ENCODE results near the gene GTF2A1L. TPM values are rescaled to one million over a fixed set of nuclear protein-coding genes. Genes with fewer than 3 reads are reported as not detected.
"Not testable (repeated sequence)": the region's sequence is repeated elsewhere in the genome, so short reads cannot be mapped to it uniquely, and the experiment has no call there.

The GTF2A1L gene
- total RNA-seq, 2 experiments from 2014 or later = not detected

- ChIA-PET CTCF (ENCODE audit: unreplicated experiment) (no interaction called here), POLR2A (interaction anchor here (1.0 kb wide), 1 partner anchor 13 kb away, joined by 3 read pairs; no protein-coding TSS in a partner anchor)
- DNase-seq (ENCODE audit: low spot score) = no peak
- H3K79me2 ChIP-seq (ENCODE audit: insufficient read depth, low read depth, low read length) = no peaks in the 10 kb centered on the region
- no peak for TF ChIP-seq EZH2phosphoT487 (IDR thresholded peaks at IDR 0.05; ENCODE audit: borderline replicate concordance, low read depth, low read length)
- TF ChIP-seq CTCF (conservative IDR thresholded peaks at IDR 0.05; ENCODE audit: low read length) = no peak
- no peaks in the 10 kb centered on the region for H3K36me3 ChIP-seq (ENCODE audit: insufficient read depth, low read length)
- no peak overlapping the region for H3K27ac ChIP-seq (ENCODE audit: low read depth, low read length, poor library complexity, severe bottlenecking)
- H3K9me3 ChIP-seq (ENCODE audit: low read length) = no peaks in the 10 kb centered on the region
- H4K20me1 ChIP-seq (ENCODE audit: insufficient read depth, low read length) = no peaks in the 10 kb centered on the region
- BruUV-seq (replicated peaks) = no TSS peak
- no peaks in the 10 kb centered on the region for H3K9me2 ChIP-seq (ENCODE audit: insufficient read depth, low read length)
- no peak overlapping the region for H2AFZ ChIP-seq (ENCODE audit: low read length)
- intact Hi-C loops (cut with micrococcal nuclease; ENCODE audit: unreplicated experiment) = no loop called here
- no peaks in the 10 kb centered on the region for H3K4me1 ChIP-seq (ENCODE audit: insufficient read depth, low read length, poor library complexity, severe bottlenecking)
- H3K4me2 ChIP-seq (ENCODE audit: low read length) = no peak overlapping the region
- H3K4me3 ChIP-seq (ENCODE audit: low read depth, low read length, poor library complexity, severe bottlenecking) = no peak overlapping the region
These were observed 81.8 kb downstream of the GTF2A1L start for GRCh38 chr2:48699348-48699930.

DNA sequence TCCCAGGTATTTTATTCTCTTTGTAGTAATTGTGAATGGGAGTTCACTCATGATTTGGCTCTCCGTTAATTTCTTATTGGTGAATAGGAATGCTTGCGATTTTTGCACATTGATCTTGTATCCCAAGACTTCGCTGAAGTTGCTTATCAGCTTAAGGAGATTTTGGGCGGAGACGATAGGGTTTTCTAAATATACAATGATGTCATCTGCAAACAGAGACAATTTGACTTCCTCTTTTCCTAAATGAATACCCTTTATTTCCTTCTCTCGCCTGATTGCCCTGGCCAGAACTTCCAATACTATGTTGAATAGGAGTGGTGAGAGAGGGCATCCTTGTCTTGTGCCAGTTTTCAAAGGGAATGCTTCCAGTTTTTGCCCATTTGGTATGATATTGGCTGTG lies 86.0 kb downstream of the GTF2A1L start:
- H3K9me3 ChIP-seq (ENCODE audit: low read length); H3K36me3 ChIP-seq (ENCODE audit: insufficient read depth, low read length); H3K4me2 ChIP-seq (ENCODE audit: low read length); POLR2A ChIA-PET; CTCF ChIA-PET (ENCODE audit: unreplicated experiment); H3K4me3 ChIP-seq (ENCODE audit: low read depth, low read length, poor library complexity, severe bottlenecking); H3K79me2 ChIP-seq (ENCODE audit: insufficient read depth, low read depth, low read length); BruUV-seq (replicated peaks); DNase-seq (ENCODE audit: low spot score); H2AFZ ChIP-seq (ENCODE audit: low read length); H3K4me1 ChIP-seq (ENCODE audit: insufficient read depth, low read length, poor library complexity, severe bottlenecking); intact Hi-C loops (cut with micrococcal nuclease; ENCODE audit: unreplicated experiment); H4K20me1 ChIP-seq (ENCODE audit: insufficient read depth, low read length); H3K9me2 ChIP-seq (ENCODE audit: insufficient read depth, low read length); H3K27ac ChIP-seq (ENCODE audit: low read depth, low read length, poor library complexity, severe bottlenecking): not testable (repeated sequence)

DNA sequence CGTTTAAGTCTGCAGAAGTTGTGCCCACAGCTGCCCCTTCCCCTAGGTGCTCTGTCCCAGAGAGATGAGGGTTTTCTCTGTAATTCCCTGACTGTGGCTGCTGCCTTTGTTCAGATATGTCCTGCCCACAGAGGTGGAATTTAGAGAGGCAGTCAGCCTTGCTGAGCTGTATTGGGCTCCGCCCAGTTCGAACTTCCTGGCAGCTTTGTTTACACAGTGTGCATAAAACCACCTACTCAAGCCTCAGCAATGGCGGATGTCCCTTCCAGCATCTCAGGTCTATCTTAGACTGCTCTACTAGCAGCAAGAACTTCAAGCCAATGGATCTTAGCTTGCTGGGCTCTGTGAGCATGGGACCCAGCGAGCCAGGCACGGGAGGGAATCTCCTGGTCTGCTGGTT lies 89.8 kb downstream of the GTF2A1L start:
- Histone ChIP-seq H3K36me3 (ENCODE audit: insufficient read depth, low read length) (no peaks in the 10 kb centered on the region), H4K20me1 (ENCODE audit: insufficient read depth, low read length) (no peaks in the 10 kb centered on the region), H3K9me3 (ENCODE audit: low read length) (no peaks in the 10 kb centered on the region), H3K79me2 (ENCODE audit: insufficient read depth, low read depth, low read length) (no peaks in the 10 kb centered on the region), H3K9me2 (ENCODE audit: insufficient read depth, low read length) (no peaks in the 10 kb centered on the region), H3K27ac (ENCODE audit: low read depth, low read length, poor library complexity, severe bottlenecking) (no peak overlapping the region), H3K4me2 (ENCODE audit: low read length) (no peak overlapping the region), H2AFZ (ENCODE audit: low read length) (no peak overlapping the region), H3K4me3 (ENCODE audit: low read depth, low read length, poor library complexity, severe bottlenecking) (no peak overlapping the region), H3K4me1 (ENCODE audit: insufficient read depth, low read length, poor library complexity, severe bottlenecking) (no peaks in the 10 kb centered on the region)
- TF ChIP-seq EZH2phosphoT487 (IDR thresholded peaks at IDR 0.05; ENCODE audit: borderline replicate concordance, low read depth, low read length) (no peak), CTCF (conservative IDR thresholded peaks at IDR 0.05; ENCODE audit: low read length) (no peak)
- ChIA-PET CTCF (ENCODE audit: unreplicated experiment) (no interaction called here), POLR2A (interaction anchor here (1.1 kb wide), 1 partner anchor 56 kb away, joined by 3 read pairs; no protein-coding TSS in a partner anchor)
- intact Hi-C loops (cut with micrococcal nuclease; ENCODE audit: unreplicated experiment) = no loop called here
- no TSS peak for BruUV-seq (replicated peaks)
- DNase-seq (ENCODE audit: low spot score) = peak; percentile 16
